HG03521 (cell line): ENCODE results near the gene YWHAG.

Experiments
- ATAC-seq: cut with Tn5 transposase; IDR thresholded peaks from one replicate; pipeline ENCODE4 v1.9.1; 2021; ENCODE audit warnings: mild to moderate bottlenecking, moderate library complexity; ENCODE audit not compliant: unreplicated experiment

Gene YWHAG

DNA sequence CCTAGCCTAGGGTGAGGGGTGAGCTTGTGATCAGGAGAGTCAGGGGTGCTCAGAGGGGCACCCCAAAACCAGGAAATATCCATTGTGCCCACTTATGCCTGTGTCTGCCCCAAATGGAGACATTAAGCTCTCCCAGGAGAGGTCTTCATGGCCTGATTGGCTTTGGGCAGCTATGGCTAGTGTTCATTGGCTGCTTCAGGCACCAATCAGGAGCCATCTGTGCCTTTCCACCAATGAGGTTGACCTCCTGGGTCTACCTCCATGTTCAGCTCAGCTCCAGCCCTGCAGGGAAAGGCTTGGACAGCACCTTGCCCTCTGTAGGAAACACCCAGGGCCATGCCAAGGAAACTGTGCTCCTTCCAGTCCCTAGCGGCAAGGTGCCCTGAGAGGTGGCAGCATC lies 80.3 kb downstream of the YWHAG start:
- no peak for ATAC-seq
